Skeletal muscle tissue (tissue), 4 donors: Measurements from ENCODE around the gene CDC123. TPM values are rescaled to one million over a fixed set of nuclear protein-coding genes. Genes with fewer than 3 reads are reported as not detected.
"Not testable (repeated sequence)": the region's sequence is repeated elsewhere in the genome, so short reads cannot be mapped to it uniquely, and the experiment has no call there.

Source experiments
- H3K27ac ChIP-seq: one replicate; pipeline ENCODE4 v1.7.0; 2013; ENCODE audit warnings: mild to moderate bottlenecking, low read depth, low read length, inconsistent platforms
- H3K27me3 ChIP-seq, 3 donors: one replicate each; pipeline ENCODE4 v1.7.0; 2013; ENCODE audit warnings: low read length in 3 of 3; ENCODE audit not compliant: control insufficient read depth in 3 of 3, insufficient read depth in 3 of 3
- H3K36me3 ChIP-seq, 3 donors: one replicate each; pipeline ENCODE4 v1.7.0; 2013; ENCODE audit warnings: low read length in 3 of 3; ENCODE audit not compliant: control insufficient read depth in 3 of 3, insufficient read depth in 3 of 3
- H3K4me1 ChIP-seq, 3 donors: one replicate each; pipeline ENCODE4 v1.7.0; 2013; ENCODE audit warnings: low read length in 3 of 3, mild to moderate bottlenecking in 3 of 3; ENCODE audit not compliant: control insufficient read depth in 3 of 3, insufficient read depth in 3 of 3
- H3K4me3 ChIP-seq, 3 donors: one replicate each; pipeline ENCODE4 v1.7.0; 2013; ENCODE audit warnings: low read length in 3 of 3
- H3K9ac ChIP-seq, 3 donors: one replicate each; pipeline ENCODE4 v1.7.0; 2013; ENCODE audit warnings: low read length in 3 of 3, mild to moderate bottlenecking in 3 of 3, moderate library complexity in 2 of 3, low read depth in 1 of 3
- H3K9me3 ChIP-seq, 3 donors: one replicate each; pipeline ENCODE4 v1.7.0; 2013; ENCODE audit warnings: low read length in 3 of 3; ENCODE audit not compliant: control insufficient read depth in 3 of 3
- total RNA-seq: library from RNA; depleted of rRNA; stranded (reverse); fragments of >200 nt; gene quantifications from one replicate; pipeline ENCODE4 v1.2.3, GENCODE V29; 2014
- donor health status: Osteomylitis.

Gene CDC123
- total RNA-seq, 1 donor from 2014 or later, result 84.5 TPM

DNA sequence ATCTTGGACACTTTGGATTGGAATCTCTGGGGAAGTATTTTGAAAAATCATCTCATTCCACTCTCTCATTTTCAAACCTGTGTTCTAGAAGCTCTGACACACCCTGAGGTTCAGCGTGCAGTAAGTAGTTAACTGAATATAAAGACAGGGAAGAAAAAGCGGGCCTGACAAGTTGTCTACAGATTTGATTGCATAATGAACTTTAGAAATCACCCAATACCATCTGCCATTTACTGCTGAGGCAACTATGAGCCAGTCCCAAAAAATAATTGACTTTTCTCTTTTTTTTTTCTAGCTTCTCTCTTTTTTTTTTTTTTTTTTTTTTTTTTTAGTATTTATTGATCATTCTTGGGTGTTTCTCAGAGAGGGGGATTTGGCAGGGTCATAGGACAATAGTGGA, 29.5 kb downstream of the CDC123 start:
- Histone ChIP-seq H3K27me3 (no peaks in the 10 kb centered on the region), H3K27ac (no peak overlapping the region), H3K4me1 (no peaks in the 10 kb centered on the region), H3K4me3 (no peak overlapping the region), H3K9ac (no peak overlapping the region), H3K36me3 (peaks cover 6 to 17% (median 14%) of the 10 kb centered on the region in 3 donors), H3K9me3 (no peaks in the 10 kb centered on the region)

DNA sequence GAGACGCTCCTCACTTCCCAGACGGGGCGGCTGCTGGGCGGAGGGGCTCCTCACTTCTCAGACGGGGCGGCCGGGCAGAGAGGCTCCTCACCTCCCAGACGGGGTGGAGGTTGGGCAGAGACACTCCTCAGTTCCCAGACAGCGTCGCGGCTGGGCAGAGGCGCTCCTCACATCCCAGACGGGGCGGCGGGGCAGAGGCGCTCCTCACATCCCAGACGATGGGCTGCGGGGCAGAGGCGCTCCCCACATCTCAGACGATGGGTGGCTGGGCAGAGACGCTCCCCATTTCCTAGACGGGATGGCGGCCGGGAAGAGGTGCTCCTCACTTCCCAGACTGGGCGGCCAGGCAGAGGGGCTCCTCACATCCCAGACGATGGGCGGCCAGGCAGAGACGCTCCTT, 30.4 kb downstream of the CDC123 start:
- H3K4me1 ChIP-seq, H3K4me3 ChIP-seq, H3K9me3 ChIP-seq, H3K27me3 ChIP-seq, H3K27ac ChIP-seq, H3K9ac ChIP-seq: not testable (repeated sequence)
- peaks cover 6 to 18% (median 11%) of the 10 kb centered on the region in 3 donors for H3K36me3 ChIP-seq

GRCh38 chr10:12228851-12229250, 32.9 kb downstream of the CDC123 start:
- Histone ChIP-seq H3K36me3 (peaks cover 9 to 21% (median 12%) of the 10 kb centered on the region in 3 donors), H3K9ac (no peak overlapping the region), H3K27me3 (no peaks in the 10 kb centered on the region), H3K9me3 (no peaks in the 10 kb centered on the region), H3K27ac (no peak overlapping the region), H3K4me3 (no peak overlapping the region), H3K4me1 (no peaks in the 10 kb centered on the region)

DNA sequence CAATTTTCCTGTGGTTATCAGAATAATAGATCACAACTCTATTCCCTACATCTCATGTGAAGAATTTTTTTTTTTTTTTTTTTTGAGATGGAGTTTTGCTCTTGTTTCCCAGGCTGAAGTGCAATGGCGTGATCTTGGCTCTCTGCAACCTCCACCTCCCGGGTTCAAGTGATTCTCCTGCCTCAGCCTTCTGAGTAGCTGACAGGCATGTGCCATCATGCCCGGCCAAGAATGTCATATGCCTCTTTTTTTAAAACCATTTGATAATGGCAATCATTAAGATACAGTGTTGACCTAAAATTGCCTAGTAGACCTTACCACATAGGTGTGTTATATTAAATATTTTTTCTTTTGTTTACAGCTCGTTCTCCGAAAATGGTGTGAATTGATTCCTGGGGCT, 38.7 kb downstream of the CDC123 start:
- peaks cover 15 to 44% (median 43%) of the 10 kb centered on the region in 3 donors for H3K36me3 ChIP-seq
- not testable (repeated sequence) for H3K9ac ChIP-seq, H3K27ac ChIP-seq

GRCh38 chr10:12235116-12235694, 39.2 kb downstream of the CDC123 start:
- Histone ChIP-seq H3K27me3 (no peaks in the 10 kb centered on the region), H3K9ac (no peak overlapping the region), H3K4me1 (no peaks in the 10 kb centered on the region), H3K27ac (no peak overlapping the region), H3K9me3 (no peaks in the 10 kb centered on the region), H3K36me3 (peaks cover 13 to 44% (median 43%) of the 10 kb centered on the region in 3 donors), H3K4me3 (no peak overlapping the region)

More for the DNA sequence above, 38.7 kb downstream of the CDC123 start:
- not testable (repeated sequence) for H3K9me3 ChIP-seq, H3K4me1 ChIP-seq, H3K4me3 ChIP-seq, H3K27me3 ChIP-seq

DNA sequence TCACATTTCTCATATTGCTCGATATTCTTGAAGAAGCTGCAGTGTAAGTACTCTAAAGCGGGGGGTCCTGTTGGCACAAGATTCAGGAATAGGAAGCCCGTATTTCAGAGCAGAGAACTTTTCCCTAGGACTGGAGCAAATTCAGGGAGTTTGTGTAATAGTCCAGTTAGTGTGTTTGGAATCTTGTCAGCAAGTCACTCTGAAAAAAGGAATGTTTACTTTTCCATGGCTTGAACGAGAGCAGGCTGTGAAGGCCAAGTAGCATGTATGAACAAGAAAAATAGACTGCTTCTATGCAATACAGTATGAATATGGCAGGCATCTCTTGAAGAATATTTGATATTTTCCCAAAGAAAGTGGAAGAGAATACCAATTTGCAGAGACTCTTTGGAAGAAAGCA, 39.8 kb downstream of the CDC123 start:
- Histone ChIP-seq H3K27me3 (no peaks in the 10 kb centered on the region), H3K4me1 (no peaks in the 10 kb centered on the region), H3K4me3 (no peak overlapping the region), H3K27ac (no peak overlapping the region), H3K9me3 (no peaks in the 10 kb centered on the region), H3K9ac (no peak overlapping the region), H3K36me3 (peaks cover 13 to 43% (median 42%) of the 10 kb centered on the region in 3 donors)

DNA sequence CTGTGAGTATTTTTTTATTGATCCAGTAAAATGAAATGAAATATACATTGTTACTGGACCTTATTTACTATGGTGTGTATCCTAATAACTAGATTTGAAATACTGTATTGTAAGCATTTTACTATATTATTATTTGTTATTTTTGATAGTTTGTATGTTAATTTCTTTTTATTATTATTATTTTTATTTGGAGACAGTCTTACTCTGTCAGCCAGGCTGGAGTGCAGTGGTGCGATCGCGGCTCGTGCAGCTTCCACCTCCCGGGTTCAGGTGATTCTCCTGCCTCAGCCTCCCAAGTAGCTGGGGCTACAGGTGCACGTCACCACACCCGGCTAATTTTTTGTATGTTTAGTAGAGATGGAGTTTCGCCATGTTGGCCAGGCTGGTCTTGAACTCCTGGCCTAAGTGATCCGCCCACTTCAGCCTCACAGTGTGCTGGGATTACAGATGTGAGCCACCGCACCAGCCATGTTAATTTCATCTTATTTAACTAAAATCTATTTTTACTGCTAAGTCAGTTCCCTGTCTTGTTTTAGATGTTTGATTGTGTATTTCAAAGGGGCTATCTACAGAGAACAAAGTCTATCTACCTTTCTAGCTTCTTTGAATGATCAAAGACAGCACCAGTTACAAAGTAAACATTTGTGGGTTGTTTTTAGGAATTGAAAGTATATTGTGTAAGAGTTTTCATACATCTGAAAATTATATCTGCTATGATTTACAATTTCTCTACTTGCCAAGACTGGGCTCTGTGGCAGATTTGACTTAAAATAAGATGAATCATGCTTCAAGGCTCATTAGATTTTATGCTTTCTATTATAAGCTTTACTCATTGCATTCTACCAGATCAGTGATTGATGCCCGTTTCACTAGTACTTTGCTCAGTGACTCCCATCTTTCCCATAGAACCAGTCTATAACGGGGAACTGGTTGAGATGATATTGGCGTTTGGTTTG, 41.6 kb downstream of the CDC123 start:
- H3K27ac ChIP-seq, result no peak overlapping the region

GRCh38 chr10:12238821-12239220, 42.8 kb downstream of the CDC123 start:
- Histone ChIP-seq H3K27ac (no peak overlapping the region), H3K36me3 (peaks cover 16 to 39% (median 36%) of the 10 kb centered on the region in 3 donors)

More for the DNA sequence above, 41.6 kb downstream of the CDC123 start:
- Histone ChIP-seq H3K4me3 (no peak overlapping the region), H3K9ac (no peak overlapping the region), H3K36me3 (peaks cover 13 to 39% (median 36%) of the 10 kb centered on the region in 3 donors), H3K27me3 (no peaks in the 10 kb centered on the region), H3K9me3 (no peaks in the 10 kb centered on the region), H3K4me1 (no peaks in the 10 kb centered on the region)

DNA sequence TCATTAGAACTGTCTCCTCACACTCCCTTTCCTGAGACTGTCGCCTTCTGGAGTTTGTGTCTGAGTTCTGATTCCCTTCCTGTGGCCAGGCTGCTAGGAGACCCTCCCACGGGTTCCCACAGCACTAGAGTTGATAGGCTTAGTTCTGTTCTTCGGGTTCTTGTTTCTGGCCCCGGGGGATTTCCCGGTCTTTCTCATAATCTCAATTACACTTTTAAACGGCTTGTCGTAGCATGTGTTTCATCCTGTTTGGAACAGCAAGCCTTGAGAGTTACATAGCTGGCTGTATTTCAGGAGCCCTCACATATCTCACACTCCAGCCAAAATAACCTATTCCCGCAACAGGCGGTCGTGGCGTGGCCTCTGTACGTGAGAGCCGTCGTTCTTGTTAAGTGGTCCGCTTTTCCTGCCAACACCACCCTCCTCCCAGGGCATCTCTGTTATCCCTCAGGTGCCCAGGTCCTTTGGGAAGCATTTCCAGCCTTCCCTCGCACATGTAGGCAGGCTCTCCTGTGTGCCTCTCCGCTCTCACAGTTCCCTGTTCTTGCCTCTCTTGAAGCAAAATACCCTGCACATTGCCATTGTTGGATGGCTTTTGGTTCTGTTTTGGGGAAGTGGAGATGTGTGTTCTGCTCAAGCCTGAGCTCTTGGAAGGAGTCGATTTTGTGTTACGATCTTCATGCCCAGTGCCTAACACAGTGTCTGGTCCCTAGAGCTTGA, 46.0 kb downstream of the CDC123 start:
- no peaks in the 10 kb centered on the region for H3K4me1 ChIP-seq
- H3K27me3 ChIP-seq, result no peaks in the 10 kb centered on the region
- no peak overlapping the region for H3K9ac ChIP-seq
- H3K9me3 ChIP-seq, result no peaks in the 10 kb centered on the region
- H3K4me3 ChIP-seq, result no peak overlapping the region
- H3K36me3 ChIP-seq, result peaks cover 24 to 40% (median 37%) of the 10 kb centered on the region in 3 donors
- H3K27ac ChIP-seq, result no peak overlapping the region

More at GRCh38 chr10:12238821-12239220, 42.8 kb downstream of the CDC123 start:
- H3K4me3 ChIP-seq, result no peak overlapping the region
- H3K9ac ChIP-seq, result no peak overlapping the region
- H3K4me1 ChIP-seq, result no peaks in the 10 kb centered on the region
- no peaks in the 10 kb centered on the region for H3K27me3 ChIP-seq
- no peaks in the 10 kb centered on the region for H3K9me3 ChIP-seq
